Activated T-cell treated with anti-CD3 and anti-CD28 coated beads for 1 hour (primary cell): ENCODE results near the gene RPGRIP1L.
A peak's percentile ranks its signal among the peaks of the same experiment; 100 is the strongest.

Experiments used
- DNase-seq: peaks from one replicate; pipeline ENCODE4 v3.0.0-alpha.2; 2020; ENCODE audit warnings: low read depth

Gene RPGRIP1L

GRCh38 chr16:53600616-53601015 lies 103.0 kb downstream of the RPGRIP1L start:
- DNase-seq, result no peak

GRCh38 chr16:53600126-53600525 lies 103.5 kb downstream of the RPGRIP1L start:
- DNase-seq, result no peak

DNA sequence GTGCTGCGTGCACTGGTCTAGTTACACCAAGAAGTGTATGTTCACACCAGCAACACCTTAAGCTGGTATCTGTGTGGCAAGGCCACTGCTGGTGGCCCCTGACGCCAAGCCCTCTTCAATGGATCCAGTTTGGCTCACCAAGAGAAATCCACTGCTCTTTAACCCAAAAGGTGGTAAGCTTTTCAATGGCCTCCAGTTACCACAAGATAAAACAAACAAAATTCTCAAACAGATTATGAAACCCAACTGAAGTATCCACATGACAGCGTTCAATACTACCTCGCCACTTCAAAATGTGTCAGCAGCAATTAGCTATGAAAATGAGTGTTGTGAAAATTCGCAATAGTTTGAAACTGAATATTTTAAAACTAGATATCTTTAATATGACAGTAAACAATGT lies 104.1 kb downstream of the RPGRIP1L start:
- DNase-seq, result no peak

- DNase-seq, result no peak
Observed at GRCh38 chr16:53598511-53599275, 105.0 kb downstream of the RPGRIP1L start.

DNA sequence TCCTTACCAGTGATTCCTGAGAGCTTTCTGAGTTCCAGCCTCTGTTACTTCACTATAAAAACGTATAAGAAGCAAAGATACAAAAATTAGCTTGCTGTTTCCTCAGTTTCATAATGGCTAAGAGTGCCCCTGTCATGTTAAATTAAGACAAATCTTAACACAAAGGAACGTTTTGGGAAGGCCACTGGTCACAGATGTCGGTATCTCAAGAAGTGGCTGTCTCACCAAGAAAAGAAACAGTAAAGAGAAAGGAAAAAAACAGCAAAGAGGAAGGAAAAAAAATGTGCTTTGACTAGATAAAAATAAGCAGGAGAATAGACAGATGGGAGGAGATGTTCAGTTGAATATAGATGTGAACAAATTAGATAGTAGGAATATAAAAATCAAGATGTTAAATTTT lies 105.9 kb downstream of the RPGRIP1L start:
- DNase-seq, result no peak

DNA sequence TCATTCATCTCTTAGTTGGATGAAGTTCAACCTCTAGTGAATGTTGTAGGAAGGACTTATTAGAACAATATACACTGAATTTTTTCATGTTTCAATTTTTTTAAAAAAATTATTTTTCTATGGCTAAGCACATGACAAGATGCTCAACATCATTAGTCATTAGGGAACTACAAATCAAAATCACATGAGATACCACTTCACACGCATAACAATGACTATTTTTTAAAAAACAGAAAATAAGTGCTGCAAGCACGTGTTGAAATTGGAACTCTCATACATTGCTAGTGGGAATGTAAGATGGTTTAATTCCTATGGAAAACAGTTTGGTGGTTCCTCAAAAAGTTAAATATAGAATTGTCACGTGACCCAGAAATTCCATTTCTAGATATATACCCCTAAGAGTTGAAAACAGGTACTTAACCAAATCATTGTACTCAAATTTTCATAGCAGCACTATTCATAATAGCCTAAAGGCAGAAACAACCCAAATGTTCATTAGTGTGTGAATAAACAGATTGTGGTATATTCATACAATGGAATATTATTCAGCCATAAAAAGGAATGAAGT lies 115.5 kb downstream of the RPGRIP1L start:
- no peak for DNase-seq

GRCh38 chr16:53583401-53583800 lies 120.3 kb downstream of the RPGRIP1L start:
- DNase-seq, result no peak

GRCh38 chr16:53581784-53582183 lies 121.9 kb downstream of the RPGRIP1L start:
- DNase-seq, result no peak

GRCh38 chr16:53580038-53580802 lies 123.4 kb downstream of the RPGRIP1L start:
- DNase-seq, result no peak

DNA sequence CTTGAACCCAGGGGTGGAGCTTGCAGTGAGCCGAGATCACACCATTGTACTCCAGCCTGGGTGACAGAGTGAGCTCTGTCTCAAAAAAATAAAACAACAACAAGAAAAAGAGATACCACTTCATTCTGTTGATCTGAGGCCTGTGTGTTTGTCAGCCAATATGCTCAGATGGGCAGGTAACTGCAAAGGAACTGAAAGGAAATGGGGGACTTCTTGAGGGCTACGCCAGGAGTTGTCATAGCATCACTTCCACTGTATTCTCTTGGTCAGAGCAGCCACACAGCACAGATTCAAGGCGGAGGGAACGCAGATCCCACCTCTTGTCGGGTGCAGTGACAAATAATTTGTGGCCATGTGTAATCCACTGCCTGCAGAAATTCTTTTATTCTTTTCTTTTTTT lies 126.8 kb downstream of the RPGRIP1L start:
- DNase-seq, result no peak

DNA sequence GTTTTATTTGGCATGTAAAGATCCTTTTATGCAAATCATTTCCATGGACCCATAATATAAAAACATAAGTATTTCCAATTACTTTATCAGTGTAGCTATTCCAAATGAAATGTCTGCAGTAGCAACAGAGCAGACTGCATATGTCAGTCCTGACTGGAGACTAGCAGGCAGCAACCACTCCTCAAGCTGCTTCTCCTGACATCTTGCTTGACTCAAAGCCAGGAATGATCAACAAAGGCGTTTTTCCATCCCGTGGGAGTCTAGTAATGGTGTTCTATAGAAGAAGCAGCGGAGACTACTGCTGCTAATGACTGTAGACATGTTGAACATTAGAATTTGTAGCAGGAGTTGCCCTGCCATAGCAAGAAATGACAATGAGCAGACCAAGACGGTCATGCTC lies 127.4 kb downstream of the RPGRIP1L start:
- no peak for DNase-seq

DNA sequence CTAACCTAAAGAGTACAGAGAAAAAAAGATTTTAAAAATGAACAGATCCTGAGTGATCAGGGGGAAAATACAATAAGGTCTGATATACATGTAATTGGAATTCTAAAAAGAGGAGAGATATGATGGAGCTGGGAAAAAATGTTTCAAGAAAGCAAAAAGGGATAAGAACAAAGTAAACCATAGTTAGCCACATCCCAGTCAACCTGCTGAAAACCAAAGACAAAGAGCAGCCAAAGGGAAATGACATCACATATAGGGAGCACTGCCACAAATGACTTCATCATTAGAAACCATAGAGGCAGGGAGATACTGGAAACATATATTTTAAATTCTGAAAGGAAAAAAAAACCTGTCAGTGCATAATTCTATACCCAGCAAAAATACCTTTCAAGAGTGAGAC lies 131.9 kb downstream of the RPGRIP1L start:
- DNase-seq, result no peak

- no peak for DNase-seq
Observed at GRCh38 chr16:53566552-53567245, 137.0 kb downstream of the RPGRIP1L start.

DNA sequence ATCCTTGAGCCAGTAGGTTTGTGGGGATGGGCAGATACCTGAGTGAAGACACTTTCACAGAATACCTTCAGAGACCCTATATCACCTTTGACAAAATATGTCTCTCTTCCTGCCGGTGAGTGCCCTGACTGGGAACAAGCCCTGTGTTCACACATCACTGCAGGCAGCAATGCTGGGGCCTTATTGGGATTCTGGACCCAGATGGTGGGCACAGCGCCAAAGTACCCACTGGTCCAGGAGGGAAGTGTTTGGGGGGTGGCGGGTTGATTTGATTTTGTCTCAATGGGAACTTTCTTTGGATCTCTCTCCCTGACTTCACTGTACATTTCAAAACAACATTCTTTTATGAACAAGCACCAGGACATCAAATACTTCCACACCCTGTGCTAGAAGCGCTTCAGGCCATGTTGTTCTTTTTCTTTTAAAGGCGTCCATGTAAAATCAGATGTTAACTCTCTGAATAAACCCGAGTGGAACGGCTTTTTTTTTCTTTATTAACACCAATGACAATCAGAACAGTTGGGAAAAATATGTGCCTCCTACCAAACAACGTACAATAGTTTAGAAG lies 138.3 kb downstream of the RPGRIP1L start:
- DNase-seq, result no peak

GRCh38 chr16:53563426-53563825 lies 140.2 kb downstream of the RPGRIP1L start:
- DNase-seq, result no peak

GRCh38 chr16:53561101-53561888 lies 142.4 kb downstream of the RPGRIP1L start:
- DNase-seq, result no peak

DNA sequence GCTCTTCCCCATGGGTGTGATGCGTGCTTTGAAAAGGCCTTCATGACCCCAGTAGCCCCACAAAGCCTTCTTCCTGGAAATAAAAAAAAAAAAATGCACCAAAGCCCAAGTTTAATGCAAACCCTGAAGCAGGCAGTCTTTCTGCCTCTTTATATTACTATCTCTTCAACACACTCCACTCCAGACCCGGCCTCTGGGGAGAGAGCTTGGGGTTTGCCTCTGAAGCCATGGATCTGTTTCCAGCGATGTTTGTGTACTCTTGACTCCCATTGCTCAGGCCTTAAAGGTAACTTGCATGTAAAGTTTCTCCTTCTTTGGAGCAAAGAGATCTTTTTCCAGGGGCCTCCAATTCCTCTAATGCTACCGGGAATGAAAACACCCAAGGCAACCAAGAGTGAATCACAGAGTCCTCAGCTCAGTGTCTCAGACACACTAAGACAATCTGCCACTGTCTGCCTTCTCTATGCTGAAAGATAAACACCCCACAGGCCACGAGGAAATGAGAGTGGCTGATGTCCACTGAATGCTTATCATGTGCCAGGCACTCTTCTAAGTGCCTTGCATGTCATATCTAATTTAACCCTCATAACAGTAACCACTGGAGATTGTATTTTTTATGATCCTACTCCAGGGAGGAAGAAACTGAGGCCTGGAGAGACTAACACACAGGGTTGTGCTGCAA lies 144.2 kb downstream of the RPGRIP1L start:
- DNase-seq, result no peak

GRCh38 chr16:53558710-53559109 lies 144.9 kb downstream of the RPGRIP1L start:
- no peak for DNase-seq

GRCh38 chr16:53556521-53556920 lies 147.1 kb downstream of the RPGRIP1L start:
- no peak for DNase-seq

DNA sequence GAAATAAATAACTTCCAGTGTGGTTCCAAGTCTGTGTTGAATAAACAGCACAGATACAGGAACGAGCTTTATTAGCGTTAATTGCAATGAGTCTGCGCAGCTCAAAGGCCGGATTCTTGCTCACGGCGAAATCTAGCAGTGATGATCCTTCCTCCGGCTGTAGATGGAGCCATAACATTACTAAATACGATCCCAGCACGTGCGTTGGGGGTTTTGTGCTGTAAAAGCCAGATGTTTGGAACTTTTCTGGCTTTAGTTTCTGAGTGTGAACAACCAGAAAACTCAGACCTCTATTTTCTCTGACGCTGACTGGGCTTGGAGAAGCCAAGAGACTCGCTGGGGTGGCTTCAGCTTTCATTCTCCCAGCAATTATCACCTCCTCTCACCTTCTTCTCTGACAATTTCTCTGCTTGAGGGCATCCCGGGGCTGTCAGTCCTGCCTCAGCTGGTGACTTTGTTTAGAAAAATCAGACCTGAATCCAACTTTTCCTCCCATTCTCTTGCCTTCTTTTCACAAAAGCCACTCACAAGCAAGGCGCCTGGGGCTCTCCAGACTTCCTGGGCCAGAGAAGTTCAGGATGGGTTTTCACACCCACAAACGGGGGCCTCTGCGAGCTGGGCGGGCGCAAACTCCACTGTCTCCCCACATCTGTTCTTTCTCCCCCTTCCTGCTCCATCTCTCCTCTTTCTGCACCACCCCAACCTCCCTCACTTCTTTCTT lies 153.5 kb downstream of the RPGRIP1L start:
- peak; percentile 18 for DNase-seq
